Esophagus (tissue), 2 donors: ENCODE data around the gene PLCB4. TPM values are rescaled to one million over a fixed set of nuclear protein-coding genes. Genes with fewer than 3 reads are reported as not detected.

Source experiments
- H3K27ac ChIP-seq, 2 donors: one replicate each; pipeline ENCODE4 v1.5.1; 2013; ENCODE audit warnings: low read depth in 2 of 2, mild to moderate bottlenecking in 2 of 2, inconsistent platforms in 1 of 2, low read length in 1 of 2, moderate library complexity in 1 of 2
- H3K27me3 ChIP-seq, 2 donors: one replicate each; pipeline ENCODE4 v1.6.1; 2013; ENCODE audit warnings: low read length in 2 of 2, control low read depth in 1 of 2, mild to moderate bottlenecking in 1 of 2; ENCODE audit not compliant: insufficient read depth in 2 of 2, control insufficient read depth in 1 of 2
- H3K36me3 ChIP-seq, 2 donors: one replicate each; pipeline ENCODE4 v1.6.1; 2013; ENCODE audit warnings: low read length in 1 of 2; ENCODE audit not compliant: control insufficient read depth in 2 of 2, insufficient read depth in 2 of 2
- H3K4me1 ChIP-seq, 2 donors: one replicate each; pipeline ENCODE4 v1.6.1; 2013; ENCODE audit warnings: low read length in 1 of 2; ENCODE audit not compliant: control insufficient read depth in 2 of 2, insufficient read depth in 2 of 2
- H3K4me3 ChIP-seq, 2 donors: one replicate each; pipeline ENCODE4 v1.5.1; 2013; ENCODE audit warnings: low read length in 2 of 2, mild to moderate bottlenecking in 2 of 2, low read depth in 1 of 2, moderate library complexity in 1 of 2
- H3K9me3 ChIP-seq, 2 donors: one replicate each; pipeline ENCODE4 v1.6.1; 2013; ENCODE audit warnings: mild to moderate bottlenecking in 2 of 2, low read depth in 1 of 2, low read length in 1 of 2, moderate library complexity in 1 of 2; ENCODE audit not compliant: control insufficient read depth in 2 of 2, insufficient read depth in 1 of 2
- WGBS, 2 donors: extraction: QIAGEN DNeasy Blood & Tissue Kit; methylation state at CpG; one replicate each; pipeline ENCODE4 v1.1.7; 2013; 5-methylcytosine and 5-hydroxymethylcytosine counted together
- polyA plus RNA-seq, 2 donors: library from polyadenylated mRNA; stranded (reverse); fragments of 200-250 nt; gene quantifications; one replicate each; pipeline ENCODE4 v1.2.3, GENCODE V29; 2013
- donor health status: healthy with polysubstance abuse.
- donor health status: Bipolar disorder and iron deficiency.

Gene PLCB4
- polyA plus RNA-seq, 2 donors: 1.9 to 2.2 TPM

DNA sequence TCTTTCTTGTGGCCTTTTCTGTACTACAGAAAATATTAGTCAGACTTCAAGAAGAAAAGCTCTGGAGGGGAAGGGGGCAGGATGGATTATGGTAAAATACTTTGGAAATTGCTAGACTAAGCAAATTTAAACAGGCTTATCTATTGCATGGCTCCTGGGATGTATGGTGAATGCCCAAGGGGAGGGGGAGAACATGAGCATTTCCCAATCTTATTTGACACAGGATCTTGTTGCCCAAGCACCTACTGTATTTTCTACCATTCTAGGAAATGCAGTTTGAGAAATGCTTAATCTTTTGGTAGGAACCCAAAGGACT lies 359.4 kb downstream of the PLCB4 start:
- Histone ChIP-seq H3K27ac (no peak overlapping the region), H3K4me1 (no peaks in the 10 kb centered on the region), H3K4me3 (no peak overlapping the region), H3K9me3 (no peaks in the 10 kb centered on the region), H3K27me3 (no peaks in the 10 kb centered on the region), H3K36me3 (no peaks in the 10 kb centered on the region)

DNA sequence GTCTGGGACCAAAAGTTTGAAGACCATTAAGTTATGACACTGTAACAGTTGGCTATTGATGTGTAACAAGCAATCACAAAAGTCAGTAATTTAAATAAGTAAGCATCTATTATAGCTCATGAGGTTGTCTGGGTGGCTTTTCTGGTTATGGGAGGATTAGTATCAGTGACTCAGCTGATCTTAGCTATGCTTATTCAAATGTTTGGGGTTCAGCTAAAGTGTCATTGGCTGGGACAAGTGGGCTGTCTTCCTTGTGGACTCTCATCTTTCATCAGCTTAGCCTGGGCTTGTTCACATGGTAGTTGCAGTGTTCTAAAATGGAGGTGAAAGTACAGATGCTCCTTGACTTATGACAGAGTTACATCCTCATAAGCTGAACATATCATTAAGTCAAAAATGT lies 370.9 kb downstream of the PLCB4 start:
- Histone ChIP-seq H3K4me3 (no peak overlapping the region), H3K27ac (no peak overlapping the region), H3K36me3 (no peaks in the 10 kb centered on the region), H3K4me1 (no peaks in the 10 kb centered on the region), H3K9me3 (no peaks in the 10 kb centered on the region), H3K27me3 (no peaks in the 10 kb centered on the region)

DNA sequence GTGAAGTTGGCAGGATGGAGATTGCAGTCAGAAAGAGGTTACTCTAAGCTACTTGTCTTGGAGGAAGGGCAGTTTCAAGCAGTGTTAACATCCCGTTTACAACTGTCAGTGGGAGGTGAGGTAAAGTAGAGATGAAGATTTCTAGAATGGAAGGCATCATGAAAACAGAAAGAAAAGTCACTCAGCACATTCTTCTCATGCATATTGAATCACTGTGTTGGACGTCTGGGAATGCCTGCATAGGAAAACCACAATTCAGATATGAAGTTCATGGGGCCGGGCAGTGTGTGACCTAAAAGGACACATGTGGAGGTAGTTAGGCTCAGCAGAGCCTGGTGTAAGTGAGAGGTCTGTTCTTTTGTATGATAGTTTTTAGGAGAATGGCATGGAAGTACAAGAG lies 372.0 kb downstream of the PLCB4 start:
- Histone ChIP-seq H3K27ac (no peak overlapping the region), H3K9me3 (no peaks in the 10 kb centered on the region), H3K4me3 (no peak overlapping the region), H3K27me3 (no peaks in the 10 kb centered on the region), H3K4me1 (no peaks in the 10 kb centered on the region), H3K36me3 (no peaks in the 10 kb centered on the region)
- WGBS, 2 donors: 67 to 70% methylated on average over 3 of the region's 3 CpGs

DNA sequence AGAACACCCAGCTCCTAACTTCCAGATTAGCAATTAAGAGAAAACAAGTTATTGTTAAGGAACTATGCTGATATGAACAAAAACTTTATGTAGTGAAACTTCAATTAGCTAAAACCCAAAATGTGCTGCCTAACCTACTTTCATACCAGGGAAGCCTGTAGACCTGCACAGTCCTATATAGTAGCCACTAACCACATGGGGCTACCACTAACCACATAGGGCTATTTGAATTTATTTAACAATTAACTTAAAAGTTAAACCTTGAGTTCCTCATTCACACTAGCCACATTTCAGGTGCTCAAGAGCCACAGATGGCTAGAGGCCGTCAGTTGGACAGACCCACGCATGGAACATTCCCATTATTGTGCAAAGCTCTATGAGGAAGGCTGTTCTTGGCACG lies 373.1 kb downstream of the PLCB4 start:
- Histone ChIP-seq H3K4me1 (no peaks in the 10 kb centered on the region), H3K4me3 (no peak overlapping the region), H3K27ac (no peak overlapping the region), H3K27me3 (no peaks in the 10 kb centered on the region), H3K9me3 (no peaks in the 10 kb centered on the region), H3K36me3 (no peaks in the 10 kb centered on the region)
- 89 to 92% methylated on average over 3 of the region's 3 CpGs for WGBS, 2 donors

DNA sequence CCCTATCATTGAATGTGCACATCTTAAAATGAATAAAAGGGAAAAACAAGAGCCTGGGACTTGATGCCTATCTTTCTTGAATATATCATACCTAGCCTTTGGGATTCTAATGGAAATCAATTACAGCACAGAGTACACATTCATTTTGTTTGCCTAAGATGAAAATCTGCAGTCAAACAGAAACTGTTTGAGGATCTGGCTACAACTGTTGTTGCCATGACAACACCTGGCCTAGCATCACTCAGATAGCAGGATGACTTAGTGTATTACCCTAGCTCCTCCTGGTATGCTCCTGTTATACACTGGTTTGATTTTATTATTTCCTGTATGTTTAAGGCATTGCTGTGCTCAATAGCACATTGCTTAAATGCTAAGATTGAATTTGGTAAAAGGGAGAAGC lies 374.0 kb downstream of the PLCB4 start:
- H3K27ac ChIP-seq: no peak overlapping the region
- no peaks in the 10 kb centered on the region for H3K4me1 ChIP-seq
- H3K36me3 ChIP-seq: no peaks in the 10 kb centered on the region
- H3K27me3 ChIP-seq: no peaks in the 10 kb centered on the region
- no peaks in the 10 kb centered on the region for H3K9me3 ChIP-seq
- no peak overlapping the region for H3K4me3 ChIP-seq

GRCh38 chr20:9444921-9445320 lies 376.0 kb downstream of the PLCB4 start:
- no peaks in the 10 kb centered on the region for H3K4me1 ChIP-seq
- H3K4me3 ChIP-seq: no peak overlapping the region
- H3K27me3 ChIP-seq: no peaks in the 10 kb centered on the region
- H3K9me3 ChIP-seq: no peaks in the 10 kb centered on the region
- H3K36me3 ChIP-seq: no peaks in the 10 kb centered on the region
- H3K27ac ChIP-seq: no peak overlapping the region
- WGBS, 2 donors: 49 to 68% methylated on average over 2 of the region's 2 CpGs

GRCh38 chr20:9447182-9447581 lies 378.3 kb downstream of the PLCB4 start:
- no peak overlapping the region for H3K27ac ChIP-seq
- H3K9me3 ChIP-seq: no peaks in the 10 kb centered on the region
- H3K4me1 ChIP-seq: no peaks in the 10 kb centered on the region
- no peak overlapping the region for H3K4me3 ChIP-seq
- no peaks in the 10 kb centered on the region for H3K36me3 ChIP-seq
- no peaks in the 10 kb centered on the region for H3K27me3 ChIP-seq

GRCh38 chr20:9453201-9453600 lies 384.3 kb downstream of the PLCB4 start:
- Histone ChIP-seq H3K9me3 (no peaks in the 10 kb centered on the region), H3K27me3 (no peaks in the 10 kb centered on the region), H3K27ac (no peak overlapping the region), H3K36me3 (no peaks in the 10 kb centered on the region), H3K4me1 (no peaks in the 10 kb centered on the region), H3K4me3 (no peak overlapping the region)
- WGBS, 2 donors: 88 to 92% methylated on average over 2 of the region's 2 CpGs

DNA sequence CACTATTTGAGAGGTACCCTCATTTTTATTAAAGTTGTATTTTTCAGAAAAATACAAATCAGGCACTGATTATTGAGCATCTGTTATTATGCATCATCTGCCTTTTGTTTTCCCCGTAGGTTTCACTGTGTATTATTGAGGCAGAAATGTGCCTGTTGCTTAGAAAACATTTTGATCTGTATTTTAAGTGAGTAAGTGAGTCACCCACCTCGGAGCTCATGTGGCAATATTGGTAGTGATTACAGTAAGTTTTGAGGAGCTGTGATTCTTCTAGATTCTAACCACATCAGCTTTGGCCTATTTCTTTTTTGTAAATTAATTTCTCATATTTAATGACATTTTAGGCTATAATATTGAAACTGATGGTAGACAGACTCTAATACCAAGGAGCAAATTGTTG lies 385.9 kb downstream of the PLCB4 start:
- Histone ChIP-seq H3K27ac (no peak overlapping the region), H3K9me3 (no peaks in the 10 kb centered on the region), H3K27me3 (no peaks in the 10 kb centered on the region), H3K4me1 (no peaks in the 10 kb centered on the region), H3K4me3 (no peak overlapping the region), H3K36me3 (no peaks in the 10 kb centered on the region)
- WGBS, 2 donors: 77 to 80% methylated on average over 2 of the region's 2 CpGs

DNA sequence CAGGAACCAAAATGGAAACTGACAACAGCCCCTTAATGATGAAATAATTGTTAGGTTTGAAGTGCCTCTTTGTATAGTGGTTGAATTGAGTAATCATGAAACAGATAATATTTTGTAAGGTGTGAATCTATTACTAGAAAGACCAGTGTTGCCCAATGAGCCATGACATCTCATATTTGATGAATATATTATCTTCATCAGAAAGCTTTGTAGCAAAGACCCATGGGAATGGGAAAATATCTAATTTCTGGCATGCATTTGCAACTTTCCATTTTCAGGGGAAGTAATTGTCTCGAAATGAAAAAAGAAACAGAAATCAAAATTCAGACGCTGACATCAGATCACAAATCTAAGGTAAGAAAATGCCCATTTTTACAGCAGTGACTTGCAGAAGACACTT lies 388.2 kb downstream of the PLCB4 start:
- Histone ChIP-seq H3K36me3 (no peaks in the 10 kb centered on the region), H3K9me3 (no peaks in the 10 kb centered on the region), H3K4me1 (no peaks in the 10 kb centered on the region), H3K27me3 (no peaks in the 10 kb centered on the region), H3K27ac (no peak overlapping the region), H3K4me3 (no peak overlapping the region)
- WGBS, 2 donors: 83% methylated on average over 2 of the region's 2 CpGs
